ENCODE measurements around the gene TRDN. TPM values are rescaled to one million over a fixed set of nuclear protein-coding genes. Genes with fewer than 3 reads are reported as not detected.
"Not testable (repeated sequence)": the region's sequence is repeated elsewhere in the genome, so short reads cannot be mapped to it uniquely, and the experiment has no call there.

The TRDN gene
- polyA plus RNA-seq, 12 donors, result 114 to 426 (median 250) TPM

GRCh38 chr6:123638865-123639264, 2.1 kb upstream of the TRDN start:
- no peak for DNase-seq

GRCh38 chr6:123636282-123636681, 468 bp downstream of the TRDN start:
- no peak for DNase-seq

- DNase-seq, result no peak
Measured at GRCh38 chr6:123635567-123635966, 1.2 kb downstream of the TRDN start.

- no peak for DNase-seq
Measured at GRCh38 chr6:123635144-123635543, 1.6 kb downstream of the TRDN start.

- DNase-seq, result no peak
Measured at GRCh38 chr6:123632641-123633040, 4.1 kb downstream of the TRDN start.

GRCh38 chr6:123629258-123629941, 7.3 kb downstream of the TRDN start:
- DNase-seq, result no peak

- no peak for DNase-seq
Measured at GRCh38 chr6:123625696-123626095, 11.1 kb downstream of the TRDN start.

GRCh38 chr6:123622780-123623179, 14.0 kb downstream of the TRDN start:
- no peak for DNase-seq

- no peak for DNase-seq
Measured at GRCh38 chr6:123619156-123619555, 17.6 kb downstream of the TRDN start.

GRCh38 chr6:123616942-123617341, 19.8 kb downstream of the TRDN start:
- no peak for DNase-seq

GRCh38 chr6:123616016-123616415, 20.7 kb downstream of the TRDN start:
- no peak for DNase-seq

- DNase-seq, result no peak
Measured at GRCh38 chr6:123610779-123611178, 26.0 kb downstream of the TRDN start.

- no peak for DNase-seq
Measured at GRCh38 chr6:123604067-123604466, 32.7 kb downstream of the TRDN start.

GRCh38 chr6:123598011-123598410, 38.7 kb downstream of the TRDN start:
- no peak for DNase-seq

- DNase-seq, result no peak
Measured at GRCh38 chr6:123594776-123595175, 42.0 kb downstream of the TRDN start.

GRCh38 chr6:123592426-123592825, 44.3 kb downstream of the TRDN start:
- DNase-seq, result no peak

- DNase-seq, result no peak
Measured at GRCh38 chr6:123589973-123590372, 46.8 kb downstream of the TRDN start.

GRCh38 chr6:123589317-123589716, 47.4 kb downstream of the TRDN start:
- DNase-seq, result no peak

- DNase-seq, result no peak
Measured at GRCh38 chr6:123588546-123588895, 48.2 kb downstream of the TRDN start.

GRCh38 chr6:123587838-123588545, 48.8 kb downstream of the TRDN start:
- no peak for DNase-seq

GRCh38 chr6:123587407-123587806, 49.3 kb downstream of the TRDN start:
- not testable (repeated sequence) for DNase-seq

GRCh38 chr6:123580331-123580730, 56.4 kb downstream of the TRDN start:
- DNase-seq, result no peak

GRCh38 chr6:123575188-123575587, 61.6 kb downstream of the TRDN start:
- no peak for DNase-seq
